Putamen (tissue), 1 donor: ENCODE results near the gene CFAP20DC.
A peak's percentile ranks its signal among the peaks of the same experiment; 100 is the strongest.
"Not testable (repeated sequence)": the region's sequence is repeated elsewhere in the genome, so short reads cannot be mapped to it uniquely, and the experiment has no call there.

Experiments used
- DNase-seq: peaks from one replicate; pipeline ENCODE4 v3.0.0-alpha.2; 2016; ENCODE audit warnings: low spot score

Gene CFAP20DC

GRCh38 chr3:58962816-58963215 lies 87.0 kb downstream of the CFAP20DC start:
- DNase-seq, result no peak

- DNase-seq, result no peak
These were observed 87.7 kb downstream of the CFAP20DC start for GRCh38 chr3:58962040-58962651.

- no peak for DNase-seq
These were observed 94.5 kb downstream of the CFAP20DC start for GRCh38 chr3:58955308-58955707.

GRCh38 chr3:58953288-58953687 lies 96.5 kb downstream of the CFAP20DC start:
- no peak for DNase-seq

- peak; percentile 11 for DNase-seq
These were observed 97.5 kb downstream of the CFAP20DC start for GRCh38 chr3:58952128-58952917.

GRCh38 chr3:58948018-58948417 lies 101.8 kb downstream of the CFAP20DC start:
- DNase-seq, result no peak

- no peak for DNase-seq
These were observed 103.0 kb downstream of the CFAP20DC start for GRCh38 chr3:58946875-58947274.

GRCh38 chr3:58938057-58938456 lies 111.8 kb downstream of the CFAP20DC start:
- no peak for DNase-seq

GRCh38 chr3:58924578-58924977 lies 125.2 kb downstream of the CFAP20DC start:
- DNase-seq, result no peak

GRCh38 chr3:58900386-58900785 lies 149.4 kb downstream of the CFAP20DC start:
- no peak for DNase-seq

GRCh38 chr3:58899953-58900298 lies 149.9 kb downstream of the CFAP20DC start:
- no peak for DNase-seq

GRCh38 chr3:58899159-58899952 lies 150.5 kb downstream of the CFAP20DC start:
- no peak for DNase-seq

- DNase-seq, result no peak
These were observed 151.3 kb downstream of the CFAP20DC start for GRCh38 chr3:58898513-58898912.

- DNase-seq, result no peak
These were observed 152.2 kb downstream of the CFAP20DC start for GRCh38 chr3:58897646-58898045.

GRCh38 chr3:58895678-58896077 lies 154.1 kb downstream of the CFAP20DC start:
- DNase-seq, result not testable (repeated sequence)

- not testable (repeated sequence) for DNase-seq
These were observed 157.3 kb downstream of the CFAP20DC start for GRCh38 chr3:58892526-58892925.

- DNase-seq, result no peak
These were observed 161.7 kb downstream of the CFAP20DC start for GRCh38 chr3:58888087-58888486.

GRCh38 chr3:58884453-58884852 lies 165.4 kb downstream of the CFAP20DC start:
- DNase-seq, result no peak

- no peak for DNase-seq
These were observed 169.6 kb downstream of the CFAP20DC start for GRCh38 chr3:58880182-58880581.

GRCh38 chr3:58874795-58875194 lies 175.0 kb downstream of the CFAP20DC start:
- DNase-seq, result no peak

GRCh38 chr3:58874248-58874741 lies 175.5 kb downstream of the CFAP20DC start:
- no peak for DNase-seq

- no peak for DNase-seq
These were observed 181.6 kb downstream of the CFAP20DC start for GRCh38 chr3:58868097-58868779.
